RPMI8226 (cell line): ENCODE measurements around the gene SH3BP5.

ENCODE experiments used
- DNase-seq: peaks from one replicate; pipeline ENCODE4 v3.0.0-alpha.2; 2015

The SH3BP5 gene

GRCh38 chr3:15228147-15228546, 104.2 kb downstream of the SH3BP5 start:
- DNase-seq: no peak

GRCh38 chr3:15223685-15224572, 108.5 kb downstream of the SH3BP5 start:
- DNase-seq: no peak

GRCh38 chr3:15221574-15222217, 110.7 kb downstream of the SH3BP5 start:
- DNase-seq: no peak

- no peak for DNase-seq
Observed at GRCh38 chr3:15220661-15221060, 111.7 kb downstream of the SH3BP5 start.

GRCh38 chr3:15220056-15220455, 112.3 kb downstream of the SH3BP5 start:
- no peak for DNase-seq

- DNase-seq: no peak
Observed at GRCh38 chr3:15218689-15219088, 113.7 kb downstream of the SH3BP5 start.

- DNase-seq: no peak
Observed at GRCh38 chr3:15217841-15218267, 114.5 kb downstream of the SH3BP5 start.

- DNase-seq: no peak
Observed at GRCh38 chr3:15217011-15217671, 115.2 kb downstream of the SH3BP5 start.

- no peak for DNase-seq
Observed at GRCh38 chr3:15216501-15216900, 115.9 kb downstream of the SH3BP5 start.

- no peak for DNase-seq
Observed at GRCh38 chr3:15215996-15216395, 116.4 kb downstream of the SH3BP5 start.

GRCh38 chr3:15214758-15215157, 117.6 kb downstream of the SH3BP5 start:
- DNase-seq: no peak

- DNase-seq: no peak
Observed at GRCh38 chr3:15211937-15212336, 120.4 kb downstream of the SH3BP5 start.

- no peak for DNase-seq
Observed at GRCh38 chr3:15207836-15208504, 124.4 kb downstream of the SH3BP5 start.

GRCh38 chr3:15206662-15207576, 125.5 kb downstream of the SH3BP5 start:
- peak; percentile 67 for DNase-seq

- peak; percentile 98 for DNase-seq
Observed at GRCh38 chr3:15205934-15206661, 126.3 kb downstream of the SH3BP5 start, which contains the start of gene CAPN7. CAPN7 (plus strand) TSS chr3:15206246; CDS start chr3:15206496, 250 bp downstream.

- DNase-seq: no peak
Observed at GRCh38 chr3:15205482-15205933, 126.9 kb downstream of the SH3BP5 start.
